Ishikawa (cell line): ENCODE results near the gene RPS24.

Source experiments
- CEBPB ChIP-seq: IDR thresholded peaks from 2 replicates; pipeline ENCODE4 v1.6.1; 2012
- CREB1 ChIP-seq: IDR thresholded peaks from 2 replicates; pipeline ENCODE4 v1.6.1; 2012; ENCODE audit warnings: low read depth
- EGR1 ChIP-seq: IDR thresholded peaks from 2 replicates; pipeline ENCODE4 v1.6.1; 2012
- EP300 ChIP-seq: IDR thresholded peaks from 2 replicates; pipeline ENCODE4 v1.6.1; 2012; ENCODE audit warnings: borderline replicate concordance
- FOXM1 ChIP-seq: IDR thresholded peaks from 2 replicates; pipeline ENCODE4 v1.6.1; 2012; ENCODE audit warnings: low read depth, borderline replicate concordance
- NFIC ChIP-seq: IDR thresholded peaks from 2 replicates; pipeline ENCODE4 v1.6.1; 2012
- RAD21 ChIP-seq: IDR thresholded peaks from 2 replicates; pipeline ENCODE4 v1.6.1; 2012; ENCODE audit warnings: low read depth
- TAF1 ChIP-seq: IDR thresholded peaks from 2 replicates; pipeline ENCODE4 v1.6.1; 2012; ENCODE audit warnings: low read depth, mild to moderate bottlenecking
- TCF12 ChIP-seq: IDR thresholded peaks from 2 replicates; pipeline ENCODE4 v1.6.1; 2012; ENCODE audit warnings: low read depth
- TEAD4 ChIP-seq: IDR thresholded peaks from 2 replicates; pipeline ENCODE4 v1.6.1; 2012
- YY1 ChIP-seq: IDR thresholded peaks from 2 replicates; pipeline ENCODE4 v1.6.1; 2012; ENCODE audit warnings: low read depth
- ZBTB7A ChIP-seq: IDR thresholded peaks from 2 replicates; pipeline ENCODE4 v1.6.1; 2012; ENCODE audit warnings: low read depth
- TF ChIP-seq, protein P1 (sequence below): IDR thresholded peaks from 2 replicates; pipeline ENCODE4 v1.6.1; 2012; ENCODE audit warnings: low read depth, mild to moderate bottlenecking
- TF ChIP-seq, protein P2 (sequence below): IDR thresholded peaks from 2 replicates; pipeline ENCODE4 v1.6.1; 2012
- TF ChIP-seq, protein P3 (sequence below): IDR thresholded peaks from 2 replicates; pipeline ENCODE4 v1.6.1; 2012

Gene RPS24

GRCh38 chr10:77993620-77994019 is 40.0 kb upstream of the RPS24 start:
- TF ChIP-seq RAD21 (no peak), ZBTB7A (no peak), EP300 (no peak), CEBPB (no peak), EGR1 (no peak)
- TF ChIP-seq, protein P1, sequence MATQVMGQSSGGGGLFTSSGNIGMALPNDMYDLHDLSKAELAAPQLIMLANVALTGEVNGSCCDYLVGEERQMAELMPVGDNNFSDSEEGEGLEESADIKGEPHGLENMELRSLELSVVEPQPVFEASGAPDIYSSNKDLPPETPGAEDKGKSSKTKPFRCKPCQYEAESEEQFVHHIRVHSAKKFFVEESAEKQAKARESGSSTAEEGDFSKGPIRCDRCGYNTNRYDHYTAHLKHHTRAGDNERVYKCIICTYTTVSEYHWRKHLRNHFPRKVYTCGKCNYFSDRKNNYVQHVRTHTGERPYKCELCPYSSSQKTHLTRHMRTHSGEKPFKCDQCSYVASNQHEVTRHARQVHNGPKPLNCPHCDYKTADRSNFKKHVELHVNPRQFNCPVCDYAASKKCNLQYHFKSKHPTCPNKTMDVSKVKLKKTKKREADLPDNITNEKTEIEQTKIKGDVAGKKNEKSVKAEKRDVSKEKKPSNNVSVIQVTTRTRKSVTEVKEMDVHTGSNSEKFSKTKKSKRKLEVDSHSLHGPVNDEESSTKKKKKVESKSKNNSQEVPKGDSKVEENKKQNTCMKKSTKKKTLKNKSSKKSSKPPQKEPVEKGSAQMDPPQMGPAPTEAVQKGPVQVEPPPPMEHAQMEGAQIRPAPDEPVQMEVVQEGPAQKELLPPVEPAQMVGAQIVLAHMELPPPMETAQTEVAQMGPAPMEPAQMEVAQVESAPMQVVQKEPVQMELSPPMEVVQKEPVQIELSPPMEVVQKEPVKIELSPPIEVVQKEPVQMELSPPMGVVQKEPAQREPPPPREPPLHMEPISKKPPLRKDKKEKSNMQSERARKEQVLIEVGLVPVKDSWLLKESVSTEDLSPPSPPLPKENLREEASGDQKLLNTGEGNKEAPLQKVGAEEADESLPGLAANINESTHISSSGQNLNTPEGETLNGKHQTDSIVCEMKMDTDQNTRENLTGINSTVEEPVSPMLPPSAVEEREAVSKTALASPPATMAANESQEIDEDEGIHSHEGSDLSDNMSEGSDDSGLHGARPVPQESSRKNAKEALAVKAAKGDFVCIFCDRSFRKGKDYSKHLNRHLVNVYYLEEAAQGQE: no peak
- TF ChIP-seq, protein P2, sequence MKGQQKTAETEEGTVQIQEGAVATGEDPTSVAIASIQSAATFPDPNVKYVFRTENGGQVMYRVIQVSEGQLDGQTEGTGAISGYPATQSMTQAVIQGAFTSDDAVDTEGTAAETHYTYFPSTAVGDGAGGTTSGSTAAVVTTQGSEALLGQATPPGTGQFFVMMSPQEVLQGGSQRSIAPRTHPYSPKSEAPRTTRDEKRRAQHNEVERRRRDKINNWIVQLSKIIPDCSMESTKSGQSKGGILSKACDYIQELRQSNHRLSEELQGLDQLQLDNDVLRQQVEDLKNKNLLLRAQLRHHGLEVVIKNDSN: no peak

DNA sequence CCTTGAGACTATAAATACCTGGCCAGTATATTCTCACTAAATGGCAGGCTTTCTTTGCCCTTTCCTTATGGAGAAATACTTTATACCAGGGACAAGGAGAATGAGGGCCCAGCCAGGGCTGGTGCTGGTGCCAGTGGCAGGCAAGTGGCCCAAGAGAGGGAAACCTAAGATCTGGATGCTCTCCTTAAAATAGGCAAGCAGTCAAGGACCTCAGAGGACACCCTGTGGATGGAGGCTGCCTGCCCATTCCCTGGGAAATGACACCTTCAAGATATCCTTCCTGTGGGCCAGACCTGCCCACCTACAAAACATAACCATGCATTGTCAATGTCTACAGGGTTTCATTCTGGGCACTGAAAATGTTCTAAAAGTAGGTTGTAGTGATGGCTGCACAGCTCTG is 33.5 kb upstream of the RPS24 start:
- TF ChIP-seq TAF1 (no peak), NFIC (no peak), EP300 (no peak), TCF12 (no peak), TEAD4 (no peak)
- TF ChIP-seq, protein P3, sequence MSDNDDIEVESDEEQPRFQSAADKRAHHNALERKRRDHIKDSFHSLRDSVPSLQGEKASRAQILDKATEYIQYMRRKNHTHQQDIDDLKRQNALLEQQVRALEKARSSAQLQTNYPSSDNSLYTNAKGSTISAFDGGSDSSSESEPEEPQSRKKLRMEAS: no peak
- TF ChIP-seq, protein P2: no peak

DNA sequence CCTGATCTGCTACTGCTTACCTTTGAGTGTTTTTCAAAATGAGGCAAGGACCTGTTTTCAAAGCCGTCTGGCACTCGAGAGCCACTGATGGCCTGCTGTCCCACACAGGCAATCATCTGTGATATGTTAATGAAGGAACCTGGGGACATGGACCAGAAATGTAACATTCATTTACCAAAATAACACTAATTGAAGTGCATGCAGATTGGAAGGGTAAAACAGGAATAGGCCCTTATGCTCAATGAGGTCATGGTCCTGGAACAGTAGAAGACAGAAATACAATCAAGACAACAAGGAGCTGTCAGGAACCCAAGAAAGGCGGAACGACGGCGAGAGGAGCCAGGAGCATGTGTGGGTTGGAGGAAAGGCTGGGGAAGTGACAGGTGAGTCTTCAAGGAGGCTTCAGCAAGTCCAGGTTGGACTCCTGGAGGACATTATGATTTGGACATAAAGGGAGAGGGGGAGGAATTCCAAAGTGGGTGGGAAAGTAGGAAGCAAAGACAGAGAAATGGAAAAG is 32.6 kb upstream of the RPS24 start:
- no peak for TF ChIP-seq TAF1
- TF ChIP-seq, protein P3: no peak
- no peak for TF ChIP-seq TEAD4

- no peak for TF ChIP-seq CEBPB
- TF ChIP-seq NFIC: no peak
- TF ChIP-seq ZBTB7A: no peak
- TF ChIP-seq, protein P2: no peak
Measured at GRCh38 chr10:78002541-78003288, 30.9 kb upstream of the RPS24 start.

DNA sequence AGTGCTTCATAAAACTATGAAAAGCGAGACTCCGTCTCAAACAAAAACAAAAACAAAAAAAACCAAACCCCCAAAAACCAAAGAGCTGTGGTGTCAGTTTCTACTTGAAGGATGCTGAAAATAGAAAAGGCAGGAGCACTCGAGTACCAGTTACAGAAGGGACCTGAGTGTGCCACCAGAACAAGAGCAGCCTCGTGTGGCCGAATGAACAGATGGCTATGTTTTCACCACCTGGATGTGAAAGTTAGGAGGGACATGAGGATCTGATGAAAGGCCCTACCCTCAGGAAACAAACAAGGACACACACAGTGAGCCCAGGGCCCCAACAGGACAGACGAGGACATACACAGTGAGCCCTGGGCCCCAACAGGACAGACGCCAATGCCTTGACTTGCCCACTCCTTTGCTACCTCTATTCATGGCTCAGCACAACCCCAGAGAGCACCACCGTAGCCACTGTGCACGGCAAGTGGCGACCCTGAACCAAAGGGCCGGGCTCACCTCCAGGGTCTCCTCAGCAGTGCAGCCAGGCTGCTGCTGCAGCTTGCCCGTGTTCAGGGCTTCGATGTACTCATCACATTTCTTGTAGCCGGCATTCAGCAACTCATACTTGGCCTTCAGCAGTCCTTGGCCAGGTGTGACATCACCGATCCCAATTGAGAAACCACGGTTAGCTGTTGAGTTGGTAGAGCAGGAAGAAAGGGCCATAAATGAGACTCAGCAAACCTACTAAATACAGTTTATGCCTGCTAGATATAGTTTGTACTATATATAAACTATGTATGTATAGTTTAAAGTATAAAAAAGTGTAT is 29.2 kb upstream of the RPS24 start:
- TF ChIP-seq RAD21: peak; percentile 36; the same call in 1 of the 2 replicates
- TF ChIP-seq, protein P1: no peak

GRCh38 chr10:78007172-78007571 is 26.5 kb upstream of the RPS24 start:
- TF ChIP-seq, protein P2: no peak
- no peak for TF ChIP-seq FOXM1
- no peak for TF ChIP-seq NFIC
- no peak for TF ChIP-seq TCF12
- no peak for TF ChIP-seq TEAD4
- TF ChIP-seq, protein P1: no peak
- TF ChIP-seq, protein P3: no peak
- no peak for TF ChIP-seq EGR1
- TF ChIP-seq ZBTB7A: no peak
- TF ChIP-seq YY1: no peak
- no peak for TF ChIP-seq RAD21
- TF ChIP-seq EP300: no peak
- no peak for TF ChIP-seq TAF1
- no peak for TF ChIP-seq CREB1
- no peak for TF ChIP-seq CEBPB
